Prostate gland (tissue), 2 donors: ENCODE measurements around the gene CMPK1.

Source experiments
- POLR2A ChIP-seq: fragments of 450-650 bp; IDR thresholded peaks from one replicate; pipeline ENCODE4 v1.6.1; 2016; ENCODE audit warnings: antibody characterized with exemption, mild to moderate bottlenecking
- POLR2AphosphoS5 ChIP-seq: sonication (generic); formaldehyde crosslinking; IDR thresholded peaks from one replicate; pipeline ENCODE4 v1.6.1; 2017; ENCODE audit warnings: antibody characterized with exemption
- TF ChIP-seq, protein P1 (sequence below), 4 experiments: fragments of 200-600 bp in 2 of 4; fragments of 450-650 bp in 2 of 4; sonication (generic) in 2 of 4; IDR thresholded peaks; 1 replicate in 3 of 4; 2 replicates in 1 of 4; pipeline ENCODE4 v1.5.1; 2016 to 2019; ENCODE audit warnings: antibody characterized with exemption in 4 of 4, mild to moderate bottlenecking in 2 of 4, moderate library complexity in 2 of 4

DNA sequence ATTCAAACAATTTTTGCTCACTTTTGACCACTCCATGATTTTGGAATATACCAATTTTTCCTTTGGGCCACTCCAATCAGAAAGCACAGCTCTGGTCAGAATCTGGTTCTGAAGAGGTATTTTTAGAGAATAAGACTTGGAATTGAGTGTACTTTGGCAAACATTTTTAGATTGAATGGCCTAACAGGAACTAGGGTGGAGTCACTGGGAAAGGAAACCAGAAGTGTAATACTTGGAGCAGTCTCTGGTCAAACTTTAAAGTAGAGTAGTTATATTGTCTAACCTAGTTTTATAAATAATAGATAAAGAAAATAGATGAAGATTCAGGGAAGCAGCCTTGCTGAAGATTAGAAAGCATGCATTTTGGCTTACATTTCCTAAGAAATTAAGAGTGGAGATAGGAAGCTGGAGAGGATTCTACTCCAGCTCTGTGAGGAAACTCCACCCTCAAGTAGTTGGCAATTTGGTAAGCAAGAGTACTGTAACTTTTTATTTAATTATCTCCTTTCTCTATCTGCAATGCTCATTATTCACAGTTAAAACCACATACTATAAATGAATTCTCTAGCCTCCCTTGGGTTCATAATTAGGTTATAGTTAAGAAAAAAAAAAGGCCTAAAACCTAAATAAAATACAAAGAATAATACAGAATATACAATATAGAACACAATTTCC, 35.4 kb upstream of the CMPK1 start:
- TF ChIP-seq, protein P1, sequence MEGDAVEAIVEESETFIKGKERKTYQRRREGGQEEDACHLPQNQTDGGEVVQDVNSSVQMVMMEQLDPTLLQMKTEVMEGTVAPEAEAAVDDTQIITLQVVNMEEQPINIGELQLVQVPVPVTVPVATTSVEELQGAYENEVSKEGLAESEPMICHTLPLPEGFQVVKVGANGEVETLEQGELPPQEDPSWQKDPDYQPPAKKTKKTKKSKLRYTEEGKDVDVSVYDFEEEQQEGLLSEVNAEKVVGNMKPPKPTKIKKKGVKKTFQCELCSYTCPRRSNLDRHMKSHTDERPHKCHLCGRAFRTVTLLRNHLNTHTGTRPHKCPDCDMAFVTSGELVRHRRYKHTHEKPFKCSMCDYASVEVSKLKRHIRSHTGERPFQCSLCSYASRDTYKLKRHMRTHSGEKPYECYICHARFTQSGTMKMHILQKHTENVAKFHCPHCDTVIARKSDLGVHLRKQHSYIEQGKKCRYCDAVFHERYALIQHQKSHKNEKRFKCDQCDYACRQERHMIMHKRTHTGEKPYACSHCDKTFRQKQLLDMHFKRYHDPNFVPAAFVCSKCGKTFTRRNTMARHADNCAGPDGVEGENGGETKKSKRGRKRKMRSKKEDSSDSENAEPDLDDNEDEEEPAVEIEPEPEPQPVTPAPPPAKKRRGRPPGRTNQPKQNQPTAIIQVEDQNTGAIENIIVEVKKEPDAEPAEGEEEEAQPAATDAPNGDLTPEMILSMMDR (IDR thresholded peaks at IDR 0.05) = no peak
- TF ChIP-seq POLR2A = no peak
- TF ChIP-seq POLR2AphosphoS5 = no peak
